HEK293 (cell line): Measurements from ENCODE around the gene SNX5.

ENCODE experiments used
- OVOL3 ChIP-seq: fragments of 450-650 bp; formaldehyde crosslinking; IDR thresholded peaks from 2 replicates; pipeline ENCODE4 v1.5.1; 2016; ENCODE audit warnings: missing biosample characterization, missing genetic modification characterization
- ZBTB7A ChIP-seq: fragments of 450-650 bp; formaldehyde crosslinking; IDR thresholded peaks from 2 replicates; pipeline ENCODE4 v1.5.1; 2016; ENCODE audit warnings: low read depth, missing biosample characterization, missing genetic modification characterization
- ZBTB8A ChIP-seq: fragments of 450-650 bp; formaldehyde crosslinking; IDR thresholded peaks from 2 replicates; pipeline ENCODE4 v1.5.1; 2016; ENCODE audit warnings: missing biosample characterization, missing genetic modification characterization
- ZNF37A ChIP-seq: fragments of 450-650 bp; IDR thresholded peaks from 2 replicates; pipeline ENCODE4 v1.5.1; 2018; ENCODE audit warnings: missing biosample characterization, missing genetic modification characterization
- TF ChIP-seq, protein P1 (sequence below): fragments of 450-650 bp; formaldehyde crosslinking; IDR thresholded peaks from 2 replicates; pipeline ENCODE4 v1.5.1; 2016; ENCODE audit warnings: missing biosample characterization, missing genetic modification characterization
- TF ChIP-seq, protein P2 (sequence below): fragments of 450-650 bp; IDR thresholded peaks from 2 replicates; pipeline ENCODE4 v1.5.1; 2018; ENCODE audit warnings: missing biosample characterization, mild to moderate bottlenecking, missing genetic modification characterization

DNA sequence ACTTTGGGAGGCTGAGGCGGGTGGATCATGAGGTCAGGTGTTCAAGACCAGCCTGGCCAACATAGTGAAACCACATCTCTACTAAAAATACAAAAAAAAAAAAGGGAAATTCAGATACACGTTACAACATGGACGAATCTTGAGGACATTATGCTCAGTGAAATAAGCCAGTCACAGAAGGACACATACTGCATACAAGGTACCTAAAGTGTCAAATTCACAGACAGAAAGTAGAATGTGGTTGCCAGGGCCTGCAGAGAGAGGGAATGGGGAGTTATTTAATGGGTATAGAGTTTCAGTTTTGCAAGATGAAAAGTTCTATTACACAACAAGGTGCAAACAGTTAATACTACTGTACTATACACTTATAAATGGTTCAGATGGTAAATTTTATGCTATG lies 75.1 kb downstream of the SNX5 start:
- TF ChIP-seq, protein P1, sequence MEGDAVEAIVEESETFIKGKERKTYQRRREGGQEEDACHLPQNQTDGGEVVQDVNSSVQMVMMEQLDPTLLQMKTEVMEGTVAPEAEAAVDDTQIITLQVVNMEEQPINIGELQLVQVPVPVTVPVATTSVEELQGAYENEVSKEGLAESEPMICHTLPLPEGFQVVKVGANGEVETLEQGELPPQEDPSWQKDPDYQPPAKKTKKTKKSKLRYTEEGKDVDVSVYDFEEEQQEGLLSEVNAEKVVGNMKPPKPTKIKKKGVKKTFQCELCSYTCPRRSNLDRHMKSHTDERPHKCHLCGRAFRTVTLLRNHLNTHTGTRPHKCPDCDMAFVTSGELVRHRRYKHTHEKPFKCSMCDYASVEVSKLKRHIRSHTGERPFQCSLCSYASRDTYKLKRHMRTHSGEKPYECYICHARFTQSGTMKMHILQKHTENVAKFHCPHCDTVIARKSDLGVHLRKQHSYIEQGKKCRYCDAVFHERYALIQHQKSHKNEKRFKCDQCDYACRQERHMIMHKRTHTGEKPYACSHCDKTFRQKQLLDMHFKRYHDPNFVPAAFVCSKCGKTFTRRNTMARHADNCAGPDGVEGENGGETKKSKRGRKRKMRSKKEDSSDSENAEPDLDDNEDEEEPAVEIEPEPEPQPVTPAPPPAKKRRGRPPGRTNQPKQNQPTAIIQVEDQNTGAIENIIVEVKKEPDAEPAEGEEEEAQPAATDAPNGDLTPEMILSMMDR (tag by site-specific recombination): no peak
- TF ChIP-seq OVOL3 (tag by site-specific recombination) (no peak), ZNF37A (no peak), ZBTB7A (no peak), ZBTB8A (no peak)
- TF ChIP-seq, protein P2, sequence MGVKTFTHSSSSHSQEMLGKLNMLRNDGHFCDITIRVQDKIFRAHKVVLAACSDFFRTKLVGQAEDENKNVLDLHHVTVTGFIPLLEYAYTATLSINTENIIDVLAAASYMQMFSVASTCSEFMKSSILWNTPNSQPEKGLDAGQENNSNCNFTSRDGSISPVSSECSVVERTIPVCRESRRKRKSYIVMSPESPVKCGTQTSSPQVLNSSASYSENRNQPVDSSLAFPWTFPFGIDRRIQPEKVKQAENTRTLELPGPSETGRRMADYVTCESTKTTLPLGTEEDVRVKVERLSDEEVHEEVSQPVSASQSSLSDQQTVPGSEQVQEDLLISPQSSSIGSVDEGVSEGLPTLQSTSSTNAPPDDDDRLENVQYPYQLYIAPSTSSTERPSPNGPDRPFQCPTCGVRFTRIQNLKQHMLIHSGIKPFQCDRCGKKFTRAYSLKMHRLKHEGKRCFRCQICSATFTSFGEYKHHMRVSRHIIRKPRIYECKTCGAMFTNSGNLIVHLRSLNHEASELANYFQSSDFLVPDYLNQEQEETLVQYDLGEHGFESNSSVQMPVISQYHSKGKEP (tag by site-specific recombination): no peak
